ENCODE results near the gene NDST4.

DNA sequence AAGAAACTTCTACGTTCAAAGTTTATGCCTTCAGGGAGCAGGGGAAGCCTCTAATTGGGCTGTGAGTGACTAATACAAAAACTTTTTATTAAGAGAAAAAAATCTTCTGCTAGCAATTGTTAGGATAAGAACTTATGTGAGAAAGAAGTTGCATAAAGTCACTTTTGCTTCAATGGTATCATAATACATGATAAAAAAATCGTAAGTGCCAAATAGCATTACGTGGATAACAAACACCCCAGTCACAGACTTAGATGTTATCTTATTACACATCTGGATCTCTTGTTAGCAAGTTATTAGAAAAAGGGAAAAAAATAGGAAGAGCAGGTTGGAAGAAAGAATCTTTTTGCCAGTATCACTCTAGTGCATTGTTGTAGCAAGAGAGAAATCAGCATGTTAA is 4.2 kb upstream of the NDST4 start:
- TF ChIP-seq SP1 (IDR thresholded peaks at IDR 0.05) (no peak), ELF4 (IDR thresholded peaks at IDR 0.05) (no peak), L3MBTL2 (conservative IDR thresholded peaks at IDR 0.05) (no peak), BHLHE40 (IDR thresholded peaks at IDR 0.05; ENCODE audit: borderline replicate concordance) (no peak), FOXM1 (IDR thresholded peaks at IDR 0.05; ENCODE audit: borderline replicate concordance) (no peak), FOXK2 (IDR thresholded peaks at IDR 0.05) (no peak), ARNT (IDR thresholded peaks at IDR 0.05) (no peak), ZNF384 (IDR thresholded peaks at IDR 0.05) (no peak), HDGF (IDR thresholded peaks at IDR 0.05; ENCODE audit: borderline replicate concordance) (no peak), SUZ12 (IDR thresholded peaks at IDR 0.05) (no peak), LEF1 (IDR thresholded peaks at IDR 0.05; ENCODE audit: borderline replicate concordance) (no peak), CTBP1 (IDR thresholded peaks at IDR 0.05; ENCODE audit: borderline replicate concordance) (no peak)
- TF ChIP-seq, protein P1, sequence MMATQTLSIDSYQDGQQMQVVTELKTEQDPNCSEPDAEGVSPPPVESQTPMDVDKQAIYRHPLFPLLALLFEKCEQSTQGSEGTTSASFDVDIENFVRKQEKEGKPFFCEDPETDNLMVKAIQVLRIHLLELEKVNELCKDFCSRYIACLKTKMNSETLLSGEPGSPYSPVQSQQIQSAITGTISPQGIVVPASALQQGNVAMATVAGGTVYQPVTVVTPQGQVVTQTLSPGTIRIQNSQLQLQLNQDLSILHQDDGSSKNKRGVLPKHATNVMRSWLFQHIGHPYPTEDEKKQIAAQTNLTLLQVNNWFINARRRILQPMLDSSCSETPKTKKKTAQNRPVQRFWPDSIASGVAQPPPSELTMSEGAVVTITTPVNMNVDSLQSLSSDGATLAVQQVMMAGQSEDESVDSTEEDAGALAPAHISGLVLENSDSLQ (IDR thresholded peaks at IDR 0.05), result no peak

Measured in HEK293T (cell line).